WTC11 (cell line): Measurements from ENCODE around the gene COPZ1. TPM values are rescaled to one million over a fixed set of nuclear protein-coding genes. Genes with fewer than 3 reads are reported as not detected.
A peak's percentile ranks its signal among the peaks of the same experiment; 100 is the strongest.

Source experiments
- ATAC-seq: fragments of 200-7000 bp; cut with Tn5 transposase; 2 replicates; pipeline ENCODE4 v1.10.0; 2021; ENCODE audit warnings: mild to moderate bottlenecking, moderate library complexity
- CTCF ChIA-PET: fragments of 300-600 bp; sonication (Branson Sonifier 250); formaldehyde crosslinking; loops from one replicate; lab custom pipeline; 2021; ENCODE audit warnings: antibody characterized with exemption; lab: Charles Lee
- POLR2A ChIA-PET: fragments of 350-600 bp; sonication (Branson Sonifier 250); formaldehyde crosslinking; loops from one replicate; lab custom pipeline; 2021; ENCODE audit warnings: antibody characterized with exemption; lab: Charles Lee
- DNase-seq: peaks from one replicate; pipeline ENCODE4 v3.0.0; 2021; ENCODE audit warnings: low spot score
- H3K27ac Mint-ChIP-seq: 2 replicates; pipeline ENCODE4 v1.8.0; 2021; ENCODE audit warnings: mixed read lengths
- H3K27me3 Mint-ChIP-seq: 2 replicates; pipeline ENCODE4 v1.8.0; 2021; ENCODE audit warnings: low read depth, mild to moderate bottlenecking, moderate library complexity, mixed read lengths
- H3K36me3 Mint-ChIP-seq: 2 replicates; pipeline ENCODE4 v1.8.0; 2021; ENCODE audit warnings: mixed read lengths
- H3K4me1 Mint-ChIP-seq: 2 replicates; pipeline ENCODE4 v1.8.0; 2022; ENCODE audit warnings: mixed read lengths
- H3K4me3 Mint-ChIP-seq: 2 replicates; pipeline ENCODE4 v1.8.0; 2021; ENCODE audit warnings: mild to moderate bottlenecking, moderate library complexity, mixed read lengths
- H3K9me3 Mint-ChIP-seq: 2 replicates; pipeline ENCODE4 v1.8.0; 2021; ENCODE audit warnings: mixed read lengths
- ATF2 ChIP-seq: sonication (generic); formaldehyde crosslinking; IDR thresholded peaks from 2 replicates; pipeline ENCODE4 v1.8.1; 2022; ENCODE audit warnings: low read depth, missing genetic modification reagents, borderline replicate concordance
- CDX4 ChIP-seq: fragments of 250-450 bp; sonication (Bioruptor Pico); IDR thresholded peaks from 2 replicates; pipeline ENCODE4 v1.9.0; 2021; ENCODE audit warnings: moderate library complexity, mild to moderate bottlenecking, inconsistent platforms, borderline replicate concordance
- E2F4 ChIP-seq: sonication (generic); formaldehyde crosslinking; IDR thresholded peaks from 2 replicates; pipeline ENCODE4 v1.8.1; 2022; ENCODE audit warnings: low read depth, mild to moderate bottlenecking, moderate library complexity, missing genetic modification reagents, borderline replicate concordance
- E2F5 ChIP-seq: sonication (generic); formaldehyde crosslinking; IDR thresholded peaks from 2 replicates; pipeline ENCODE4 v1.8.1; 2022; ENCODE audit warnings: mild to moderate bottlenecking, moderate library complexity, missing genetic modification reagents
- ELF4 ChIP-seq: sonication (generic); formaldehyde crosslinking; IDR thresholded peaks from 2 replicates; pipeline ENCODE4 v1.8.1; 2022; ENCODE audit warnings: low read depth, mild to moderate bottlenecking, moderate library complexity, missing genetic modification reagents
- GTF2I ChIP-seq: fragments of 250-450 bp; sonication (Bioruptor Pico); conservative IDR thresholded peaks from 2 replicates; pipeline ENCODE4 v1.4.0; 2021; ENCODE audit warnings: mild to moderate bottlenecking
- JUN ChIP-seq: sonication (generic); formaldehyde crosslinking; IDR thresholded peaks from 2 replicates; pipeline ENCODE4 v1.8.0; 2023; ENCODE audit warnings: mild to moderate bottlenecking, missing genetic modification reagents
- MXD4 ChIP-seq: fragments of 250-450 bp; sonication (Bioruptor Pico); IDR thresholded peaks from 2 replicates; pipeline ENCODE4 v1.8.0; 2021; ENCODE audit warnings: mild to moderate bottlenecking, moderate library complexity, borderline replicate concordance
- SMAD3 ChIP-seq: sonication (generic); formaldehyde crosslinking; IDR thresholded peaks from 2 replicates; pipeline ENCODE4 v1.8.0; 2022; ENCODE audit warnings: missing genetic modification reagents, mild to moderate bottlenecking, borderline replicate concordance
- SOX15 ChIP-seq: fragments of 250-450 bp; sonication (Bioruptor Pico); IDR thresholded peaks from 2 replicates; pipeline ENCODE4 v1.9.0; 2021; ENCODE audit warnings: mild to moderate bottlenecking
- SP1 ChIP-seq: sonication (generic); formaldehyde crosslinking; conservative IDR thresholded peaks from 2 replicates; pipeline ENCODE4 v1.8.1; 2022; ENCODE audit warnings: missing genetic modification reagents
- TCF7 ChIP-seq: sonication (generic); formaldehyde crosslinking; IDR thresholded peaks from 2 replicates; pipeline ENCODE4 v1.8.0; 2022; ENCODE audit warnings: mild to moderate bottlenecking, low read depth, missing genetic modification reagents, moderate library complexity
- USF2 ChIP-seq: sonication (generic); formaldehyde crosslinking; IDR thresholded peaks from 2 replicates; pipeline ENCODE4 v1.8.1; 2023; ENCODE audit warnings: mild to moderate bottlenecking, missing genetic modification reagents, moderate library complexity
- ZBTB21 ChIP-seq: sonication (generic); formaldehyde crosslinking; IDR thresholded peaks from 2 replicates; pipeline ENCODE4 v1.8.1; 2023; ENCODE audit warnings: mild to moderate bottlenecking, missing genetic modification reagents, borderline replicate concordance
- ZNF138 ChIP-seq: sonication (generic); formaldehyde crosslinking; conservative IDR thresholded peaks from 2 replicates; pipeline ENCODE4 v1.8.1; 2022; ENCODE audit warnings: mild to moderate bottlenecking, moderate library complexity, missing genetic modification reagents
- ZNF219 ChIP-seq: sonication (generic); formaldehyde crosslinking; IDR thresholded peaks from 2 replicates; pipeline ENCODE4 v1.8.0; 2023; ENCODE audit warnings: missing genetic modification reagents, mild to moderate bottlenecking, borderline replicate concordance
- ZNF232 ChIP-seq: sonication (generic); formaldehyde crosslinking; IDR thresholded peaks from 2 replicates; pipeline ENCODE4 v1.8.0; 2022; ENCODE audit warnings: mild to moderate bottlenecking, missing genetic modification reagents
- ZNF425 ChIP-seq: fragments of 250-450 bp; sonication (Bioruptor Pico); conservative IDR thresholded peaks from 2 replicates; pipeline ENCODE4 v1.9.0; 2021; ENCODE audit warnings: mild to moderate bottlenecking
- ZNF671 ChIP-seq: fragments of 250-450 bp; sonication (Bioruptor Pico); IDR thresholded peaks from 2 replicates; pipeline ENCODE4 v1.8.0; 2021; ENCODE audit warnings: mild to moderate bottlenecking
- total RNA-seq: library from RNA; stranded (reverse); gene quantifications from 3 replicates; pipeline ENCODE4 v1.2.3, GENCODE V29; 2021

The COPZ1 gene
- total RNA-seq, 1 experiment from 2014 or later = 98.2 TPM

GRCh38 chr12:54389607-54390175, 64.8 kb downstream of the COPZ1 start:
- Mint-ChIP-seq H3K4me3 (peak overlapping the region; percentile 83), H3K27ac (no peak overlapping the region), H3K4me1 (peaks cover 79% of the 10 kb centered on the region), H3K27me3 (peaks cover 19% of the 10 kb centered on the region)
- ATAC-seq = no peak
- CTCF ChIA-PET = interaction anchor here (0.8 to 4.3 kb wide), 9 partner anchors 10 to 96 kb away, joined by 3 to 33 read pairs (median 5); partner anchors contain the start of gene COPZ1
- TF ChIP-seq ZNF232 (CRISPR knock-in tag) (no peak), ZNF138 (CRISPR knock-in tag) (no peak), ZNF219 (CRISPR knock-in tag) (no peak), MXD4 (no peak), SOX15 (CRISPR knock-in tag) (no peak), USF2 (CRISPR knock-in tag) (no peak), JUN (CRISPR knock-in tag) (no peak), ZNF425 (CRISPR knock-in tag) (no peak), ATF2 (CRISPR knock-in tag) (no peak), ELF4 (no peak), ZNF671 (CRISPR knock-in tag) (no peak), CDX4 (CRISPR knock-in tag) (no peak), GTF2I (CRISPR knock-in tag) (no peak), E2F4 (CRISPR knock-in tag) (no peak), E2F5 (CRISPR knock-in tag) (no peak), ZBTB21 (no peak), SP1 (no peak), TCF7 (CRISPR knock-in tag) (no peak), SMAD3 (CRISPR knock-in tag) (no peak)
- TF ChIP-seq, all 79 proteins: peak for 0
- DNase-seq = no peak
- POLR2A ChIA-PET = interaction anchor here (0.9 kb wide), 1 partner anchor 10 kb away, joined by 4 read pairs; no protein-coding TSS in a partner anchor
- Mint-ChIP-seq H3K36me3 (no peaks in the 10 kb centered on the region), H3K9me3 (no peaks in the 10 kb centered on the region)
